Stimulated activated CD8-positive, alpha-beta memory T cell treated with anti-CD3 and anti-CD28 coated beads, Interleukin-7, amount 100 ng/mL, for 24 hours (primary cell): ENCODE data around the gene CCDC71.

Experiments
- DNase-seq: peaks from one replicate; pipeline ENCODE4 v3.0.0-alpha.2; 2020; ENCODE audit warnings: low read depth

CCDC71 gene

GRCh38 chr3:49165771-49166751 lies at the start of gene CCDC71:
Gene CCDC71 (minus strand): TSS chr3:49166331. CDS start chr3:49164208, 2,123 bp downstream.
- peak; percentile 48 for DNase-seq

GRCh38 chr3:49213998-49214397 lies 47.9 kb upstream of the CCDC71 start:
- no peak for DNase-seq

- no peak for DNase-seq
Measured at GRCh38 chr3:49213541-49213943, 47.4 kb upstream of the CCDC71 start.

- DNase-seq, result no peak
Measured at GRCh38 chr3:49199900-49200281, 33.8 kb upstream of the CCDC71 start.

- DNase-seq, result no peak
Measured at GRCh38 chr3:49199239-49199899, 33.2 kb upstream of the CCDC71 start.

GRCh38 chr3:49198611-49199230 lies 32.6 kb upstream of the CCDC71 start:
- no peak for DNase-seq

- no peak for DNase-seq
Measured at GRCh38 chr3:49198161-49198560, 32.0 kb upstream of the CCDC71 start.

- no peak for DNase-seq
Measured at GRCh38 chr3:49191741-49192140, 25.6 kb upstream of the CCDC71 start.

- DNase-seq, result no peak
Measured at GRCh38 chr3:49183873-49184272, 17.7 kb upstream of the CCDC71 start.

- DNase-seq, result no peak
Measured at GRCh38 chr3:49182682-49183081, 16.6 kb upstream of the CCDC71 start.

- DNase-seq, result no peak
Measured at GRCh38 chr3:49181351-49181750, 15.2 kb upstream of the CCDC71 start.

GRCh38 chr3:49180116-49180515 lies 14.0 kb upstream of the CCDC71 start:
- DNase-seq, result no peak

- no peak for DNase-seq
Measured at GRCh38 chr3:49177073-49177472, 10.9 kb upstream of the CCDC71 start.

- no peak for DNase-seq
Measured at GRCh38 chr3:49175530-49175929, 9.4 kb upstream of the CCDC71 start.

GRCh38 chr3:49174397-49174985 lies 8.4 kb upstream of the CCDC71 start:
- DNase-seq, result no peak

GRCh38 chr3:49173792-49174170 lies 7.7 kb upstream of the CCDC71 start:
- DNase-seq, result no peak

GRCh38 chr3:49173116-49173791 lies 7.1 kb upstream of the CCDC71 start:
- no peak for DNase-seq

GRCh38 chr3:49172551-49173041 lies 6.5 kb upstream of the CCDC71 start:
- no peak for DNase-seq

- no peak for DNase-seq
Measured at GRCh38 chr3:49171775-49172500, 5.8 kb upstream of the CCDC71 start.

- peak; percentile 70 for DNase-seq
Measured at GRCh38 chr3:49171119-49171774, 5.1 kb upstream of the CCDC71 start, which contains the start of gene KLHDC8B. Gene KLHDC8B (plus strand): TSS chr3:49171598. CDS start chr3:49172770, 1,172 bp downstream.
